ENCODE results near the gene SMCO4.
A peak's percentile ranks its signal among the peaks of the same experiment; 100 is the strongest.
"Not testable (repeated sequence)": the region's sequence is repeated elsewhere in the genome, so short reads cannot be mapped to it uniquely, and the experiment has no call there.

The SMCO4 gene, protein sequence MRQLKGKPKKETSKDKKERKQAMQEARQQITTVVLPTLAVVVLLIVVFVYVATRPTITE

DNA sequence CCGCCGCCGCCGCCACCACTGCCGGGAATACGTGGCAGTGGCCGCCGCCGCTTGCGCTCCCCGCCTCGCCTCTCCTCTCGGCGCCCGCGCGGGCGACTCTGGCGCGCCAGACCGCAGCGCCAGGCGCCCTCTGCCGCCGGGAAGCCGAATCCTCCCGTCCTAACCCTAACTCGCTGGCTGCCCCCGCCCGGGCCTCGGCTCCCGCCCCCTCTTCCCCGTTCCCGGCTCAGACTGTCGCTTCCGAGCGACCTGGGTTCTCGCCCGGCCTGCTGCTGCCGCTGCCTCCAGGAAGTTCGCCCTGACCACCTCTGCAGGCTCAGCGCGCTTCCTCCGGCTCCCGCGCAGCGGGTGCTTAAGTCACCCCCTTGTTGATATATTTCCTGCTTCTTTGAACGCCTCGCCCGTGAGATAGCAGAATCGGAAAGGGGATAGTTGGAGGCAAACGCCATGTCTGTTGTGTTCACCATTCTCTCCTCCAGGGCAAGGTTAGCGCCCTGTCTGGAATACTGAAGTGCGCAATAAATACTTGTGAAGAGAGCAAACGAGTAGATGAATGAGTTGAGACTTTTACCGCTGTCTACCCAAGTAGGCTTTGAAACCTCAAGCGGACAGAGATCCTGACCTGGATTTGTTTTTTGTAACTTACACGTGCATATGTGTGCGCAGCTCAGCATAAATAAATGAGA lies at the start of gene SMCO4:
TSS of gene SMCO4 (minus strand) at position 100 of the 686 bp plus-strand sequence. CDS start 64,202 bp downstream, outside the sequence.
- peak; percentile 78 for DNase-seq (ENCODE audit: low read depth)

DNA sequence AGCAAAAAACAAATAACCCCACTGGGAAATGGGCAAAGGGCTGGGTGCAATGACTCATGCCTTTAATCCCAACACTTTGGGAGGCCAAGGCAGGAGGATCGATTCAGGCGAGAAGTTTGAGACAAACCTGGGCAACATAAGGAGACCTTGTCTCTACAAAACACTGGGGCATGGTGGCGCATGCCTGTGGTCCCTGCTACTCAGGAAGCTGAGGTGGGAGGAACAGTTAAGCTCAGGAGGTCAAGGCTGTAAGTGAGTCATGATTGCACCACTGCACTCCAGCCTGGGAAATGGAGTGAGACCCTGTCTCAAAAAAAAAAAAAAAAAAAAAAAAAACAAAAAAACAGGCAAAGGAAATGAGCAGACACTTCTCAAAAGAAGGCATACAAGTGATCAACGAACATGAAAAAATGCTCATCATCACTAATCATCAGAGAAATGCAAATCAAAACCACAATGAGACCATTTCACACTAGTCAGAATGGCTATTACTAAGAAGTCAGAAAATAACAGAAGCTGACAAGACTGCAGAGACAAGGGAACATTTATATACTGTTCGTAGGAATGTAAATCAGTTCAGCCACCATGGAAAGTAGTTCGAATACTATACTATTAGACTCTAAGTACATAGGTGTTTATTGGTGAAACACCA lies 48.2 kb upstream of the SMCO4 start:
- peak; percentile 48 for DNase-seq (ENCODE audit: low read depth)

DNA sequence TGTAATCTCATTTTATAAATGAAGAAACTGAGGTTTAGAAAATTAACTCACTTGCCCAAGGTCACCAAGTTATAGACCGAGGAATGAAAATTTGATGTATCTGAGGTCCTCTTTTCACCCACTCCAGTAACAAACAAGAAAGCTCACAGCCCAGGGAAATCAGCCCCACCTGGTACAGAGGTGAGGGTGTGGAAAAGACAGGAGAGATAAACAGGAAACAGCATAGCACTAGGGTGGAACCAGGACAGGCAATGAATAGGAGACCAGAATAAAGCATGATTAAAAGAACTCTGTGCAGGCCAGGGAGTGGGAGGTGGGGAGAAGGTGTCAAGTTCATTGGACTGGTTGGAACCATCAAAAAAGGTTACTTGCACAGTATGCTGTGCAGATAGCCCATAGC lies 46.2 kb upstream of the SMCO4 start:
- no peak for DNase-seq (ENCODE audit: low read depth)

DNA sequence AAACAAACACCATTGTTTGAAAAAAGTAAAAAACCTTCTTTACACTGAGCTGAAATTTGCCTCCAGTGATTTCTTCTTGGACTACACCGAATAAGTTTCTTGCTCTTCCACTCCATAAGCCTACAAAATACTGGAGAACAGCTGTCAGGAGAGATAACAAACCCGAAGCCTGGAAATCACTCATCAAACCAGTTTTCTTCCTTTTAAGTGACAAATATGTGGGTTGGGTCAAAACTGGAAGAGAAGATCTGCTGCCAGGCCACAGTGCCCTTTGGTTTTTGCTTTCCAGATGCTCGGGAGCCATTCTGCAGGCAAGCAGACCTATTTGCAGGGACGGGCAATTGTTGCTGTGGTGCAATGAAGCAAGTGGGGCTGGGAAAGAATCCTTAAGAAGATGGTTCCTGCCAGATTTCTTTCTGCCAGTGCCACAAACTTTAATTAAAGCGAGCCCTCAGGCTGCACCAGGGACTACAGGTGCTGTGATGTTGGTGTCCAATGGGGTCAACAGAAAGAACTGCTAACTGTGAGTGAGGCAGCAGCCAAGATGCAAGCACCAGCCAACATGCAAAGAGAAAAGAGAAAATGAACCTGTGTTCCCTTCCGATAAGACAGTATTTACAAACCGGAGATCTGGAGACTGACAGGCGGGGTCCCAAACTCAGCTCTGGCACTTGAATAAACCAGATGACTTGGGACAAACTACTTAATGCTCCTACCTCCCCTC lies 44.8 kb upstream of the SMCO4 start:
- DNase-seq (ENCODE audit: low read depth) = no peak

DNA sequence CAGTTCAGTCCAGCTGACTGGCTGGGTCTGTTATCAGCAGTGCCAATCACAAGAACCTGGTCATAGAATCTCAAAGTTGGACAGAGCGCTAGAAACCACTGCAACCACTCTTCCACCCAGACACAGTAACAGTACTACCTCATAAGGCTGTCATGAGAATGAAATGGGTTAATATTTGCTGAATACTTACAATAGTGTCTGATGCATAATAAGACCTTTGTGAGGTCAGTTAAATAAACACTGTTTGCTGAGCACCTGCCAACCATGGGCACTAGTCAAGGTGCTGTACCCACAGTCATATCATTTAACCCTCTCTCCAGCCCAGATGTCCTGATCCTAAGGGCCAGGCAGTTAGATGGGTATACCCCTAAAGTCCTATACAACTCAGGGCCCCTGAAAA lies 44.2 kb upstream of the SMCO4 start:
- not testable (repeated sequence) for DNase-seq (ENCODE audit: low read depth)

DNA sequence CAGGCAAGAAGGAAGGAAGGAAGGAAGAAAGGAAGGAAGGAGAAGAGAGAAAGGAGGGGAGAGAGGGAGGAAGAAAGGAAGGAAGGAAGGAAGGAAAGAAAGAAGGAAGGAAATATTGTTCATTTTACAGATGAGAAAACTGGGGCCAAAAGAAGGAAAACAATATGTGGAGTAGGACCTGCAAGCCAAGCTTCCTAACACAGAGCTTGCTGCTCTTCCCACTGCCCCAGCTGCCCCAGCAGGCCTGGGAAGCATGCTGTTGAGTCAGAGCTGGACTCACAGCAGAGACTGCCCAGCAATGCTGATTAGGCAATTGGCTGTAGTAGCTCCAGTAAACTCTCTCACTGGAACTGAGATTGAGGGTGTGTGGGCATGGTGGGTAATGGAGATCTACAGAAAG lies 42.6 kb upstream of the SMCO4 start:
- DNase-seq (ENCODE audit: low read depth) = peak; percentile 41

DNA sequence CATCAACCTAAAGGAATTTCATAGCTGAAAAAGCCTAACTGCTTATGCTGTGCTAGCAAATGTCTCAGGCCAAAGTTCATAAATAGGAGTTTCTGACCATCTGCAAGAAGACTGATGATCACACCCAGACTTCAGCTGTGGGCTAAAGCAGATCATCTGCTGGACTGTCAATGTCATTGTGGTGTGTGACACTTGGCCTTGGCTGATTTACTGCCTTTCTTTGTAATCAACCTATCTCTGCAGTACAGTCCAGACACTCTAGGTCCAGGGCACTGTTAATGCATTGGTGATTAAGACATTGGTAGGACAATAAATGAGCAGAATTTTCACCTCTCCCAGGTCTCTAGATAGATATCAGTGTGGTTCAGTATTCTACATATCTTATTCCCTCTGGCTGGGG lies 40.3 kb upstream of the SMCO4 start:
- no peak for DNase-seq (ENCODE audit: low read depth)

DNA sequence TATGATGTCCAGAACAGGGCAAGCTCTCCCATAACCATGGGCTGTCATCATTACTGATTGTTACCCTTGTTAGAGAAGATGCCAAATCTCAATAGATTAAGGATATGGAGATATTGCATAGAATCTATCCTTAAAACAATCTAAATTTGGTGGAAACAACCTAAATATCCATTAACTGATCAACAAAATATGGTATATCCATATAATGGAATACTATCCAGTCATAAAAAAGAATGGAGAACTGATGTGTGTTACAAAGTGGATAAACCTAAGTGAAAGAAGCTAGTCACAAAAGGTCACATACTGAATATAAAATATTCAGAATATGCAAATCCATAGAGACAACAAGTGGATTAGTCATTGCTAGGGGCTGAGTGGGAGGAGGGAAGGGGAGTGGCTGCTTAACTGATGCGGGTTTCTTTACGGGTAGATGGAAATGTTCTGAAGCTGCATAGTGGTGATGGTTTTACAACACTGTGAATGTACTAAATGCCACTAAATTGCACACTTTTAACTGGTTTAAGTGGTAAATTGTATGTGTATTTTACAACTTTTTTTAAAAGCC lies 36.1 kb upstream of the SMCO4 start:
- no peak for DNase-seq (ENCODE audit: low read depth)

DNA sequence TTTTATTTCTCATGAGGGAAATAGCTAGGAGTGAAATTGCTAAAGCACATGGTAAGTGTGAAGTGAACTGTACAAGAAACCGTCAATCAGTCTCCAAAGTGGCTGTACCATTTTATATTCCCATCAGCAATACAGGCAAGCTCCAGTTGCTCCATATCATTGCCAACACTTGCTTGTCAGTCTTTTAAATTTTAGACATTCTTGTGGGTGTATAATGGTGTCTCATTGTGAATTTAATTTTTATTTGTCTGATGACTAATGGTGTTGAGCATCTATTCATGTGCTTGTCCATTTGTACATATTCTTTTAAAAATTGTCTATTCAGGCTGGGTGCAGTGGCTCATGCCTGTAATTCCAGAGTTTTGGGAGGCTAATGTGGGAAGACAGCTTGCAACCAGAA lies 34.1 kb upstream of the SMCO4 start:
- peak; percentile 32 for DNase-seq (ENCODE audit: low read depth)

DNA sequence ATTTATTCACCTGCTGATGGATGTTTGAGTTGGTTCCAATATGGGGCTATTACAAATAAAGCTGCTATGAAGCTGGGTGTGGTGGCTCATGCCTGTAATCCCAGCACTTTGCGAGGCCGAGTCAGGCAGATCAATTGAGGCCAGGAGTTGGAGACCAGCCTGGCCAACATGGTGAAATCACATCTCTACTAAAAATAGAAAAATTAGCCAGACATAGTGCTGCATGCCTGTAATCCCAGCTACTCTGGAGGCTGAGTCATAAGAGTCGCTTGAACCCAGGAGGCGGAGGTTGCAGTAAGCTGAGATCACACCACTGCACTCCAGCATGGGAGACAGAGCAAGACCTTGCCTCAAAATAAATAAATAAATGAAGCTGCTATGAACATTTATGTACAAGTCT lies 33.7 kb upstream of the SMCO4 start:
- peak; percentile 17 for DNase-seq (ENCODE audit: low read depth)

DNA sequence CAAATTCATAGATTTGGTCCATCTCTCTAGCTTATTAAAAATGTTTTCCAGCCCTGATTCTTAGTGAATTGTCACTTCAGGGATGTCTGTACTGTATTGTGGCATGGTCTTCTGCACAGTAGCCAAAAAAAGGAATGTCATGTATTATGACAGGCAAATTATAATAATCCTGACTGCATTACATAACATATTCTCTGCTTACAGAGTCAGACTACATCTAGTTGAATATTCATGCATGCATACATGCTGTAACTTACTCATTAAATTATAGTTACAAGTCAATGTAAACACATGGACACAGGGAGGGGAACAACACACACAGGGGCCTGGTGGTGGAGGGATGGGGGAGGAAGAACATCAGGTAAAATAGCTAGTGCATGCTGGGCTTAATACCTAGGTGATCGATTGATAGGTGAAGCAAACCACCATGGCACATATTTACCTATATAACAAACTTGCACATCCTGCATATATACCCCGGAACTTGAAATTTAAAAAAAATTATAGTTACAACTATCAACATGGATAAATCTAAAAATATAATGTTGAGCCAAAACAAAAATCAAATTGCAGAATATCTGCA lies 31.5 kb upstream of the SMCO4 start:
- no peak for DNase-seq (ENCODE audit: low read depth)

DNA sequence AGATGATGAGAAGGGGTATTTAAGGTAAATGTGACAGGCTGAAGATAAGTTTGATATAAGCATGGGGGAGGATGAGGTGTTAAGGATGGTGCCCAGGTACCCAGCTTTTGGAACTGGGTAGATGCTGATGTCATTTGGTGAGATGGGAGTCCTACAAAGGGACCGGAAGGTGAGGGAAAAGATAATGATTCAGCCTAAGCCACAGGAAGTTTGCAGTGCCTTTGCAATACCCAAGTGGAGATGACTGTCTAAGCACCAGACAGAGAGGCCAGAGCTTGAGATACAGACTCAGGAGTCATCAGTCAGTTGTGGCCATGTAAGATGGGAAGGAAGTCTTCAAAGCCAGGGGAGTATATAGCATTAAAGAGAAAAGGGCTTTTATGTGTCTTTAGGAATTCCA lies 30.0 kb upstream of the SMCO4 start:
- peak; percentile 40 for DNase-seq (ENCODE audit: low read depth)

DNA sequence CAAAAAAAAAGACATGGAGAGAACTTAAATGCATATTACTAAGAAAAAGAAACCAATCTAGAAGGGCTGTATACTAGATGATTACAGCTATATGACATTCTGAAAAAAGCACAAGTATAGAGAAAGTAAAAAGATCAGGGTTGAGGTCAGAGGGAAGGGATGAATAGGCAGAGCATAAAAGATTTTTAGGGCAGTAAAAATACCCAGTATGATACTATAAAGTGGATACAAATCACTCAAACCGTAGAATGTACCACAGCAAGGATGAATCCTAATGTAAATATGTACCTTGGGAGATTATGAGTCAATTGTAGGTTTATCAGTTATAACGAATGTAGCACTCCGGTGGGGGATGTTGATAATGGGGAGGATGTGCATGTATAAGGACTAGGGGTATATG lies 29.4 kb upstream of the SMCO4 start:
- DNase-seq (ENCODE audit: low read depth) = no peak

DNA sequence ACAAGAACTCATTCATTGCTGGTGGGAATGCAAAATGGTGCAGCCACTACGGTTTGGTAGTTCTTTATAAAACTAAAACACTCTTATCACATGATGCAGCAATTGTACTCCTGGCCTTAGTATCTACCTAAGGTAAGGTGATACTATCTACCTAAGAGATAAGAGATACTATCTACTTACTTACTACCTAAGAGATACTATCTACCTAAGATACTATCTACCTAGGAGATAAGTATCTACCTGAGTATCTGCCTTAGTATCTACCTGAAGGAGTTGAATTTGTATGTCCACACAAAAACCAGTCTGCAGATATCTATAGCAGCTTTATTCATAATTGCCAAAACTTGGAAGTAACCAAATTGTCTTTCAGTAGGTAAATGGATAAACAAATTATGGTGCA lies 29.0 kb upstream of the SMCO4 start:
- no peak for DNase-seq (ENCODE audit: low read depth)

DNA sequence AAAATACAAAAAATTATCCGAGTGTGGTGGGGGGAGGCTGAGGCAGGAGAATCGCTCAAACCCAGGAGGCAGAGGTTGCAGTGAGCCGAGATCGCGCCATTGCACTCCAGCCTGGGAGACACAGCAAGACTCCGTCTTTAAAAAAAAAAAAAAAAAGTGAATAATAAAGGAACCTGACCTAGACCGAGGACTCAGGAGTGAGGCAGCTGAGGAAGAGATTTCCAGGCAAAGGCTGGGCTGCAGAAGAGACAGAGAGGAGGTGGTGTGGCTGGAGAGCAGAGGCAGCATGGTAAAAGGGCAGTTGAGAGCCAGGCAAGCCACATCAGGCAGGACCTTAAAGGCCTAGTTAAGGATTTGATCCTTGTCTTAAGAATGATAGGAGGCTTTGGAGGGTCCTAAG lies 28.4 kb upstream of the SMCO4 start:
- no peak for DNase-seq (ENCODE audit: low read depth)

DNA sequence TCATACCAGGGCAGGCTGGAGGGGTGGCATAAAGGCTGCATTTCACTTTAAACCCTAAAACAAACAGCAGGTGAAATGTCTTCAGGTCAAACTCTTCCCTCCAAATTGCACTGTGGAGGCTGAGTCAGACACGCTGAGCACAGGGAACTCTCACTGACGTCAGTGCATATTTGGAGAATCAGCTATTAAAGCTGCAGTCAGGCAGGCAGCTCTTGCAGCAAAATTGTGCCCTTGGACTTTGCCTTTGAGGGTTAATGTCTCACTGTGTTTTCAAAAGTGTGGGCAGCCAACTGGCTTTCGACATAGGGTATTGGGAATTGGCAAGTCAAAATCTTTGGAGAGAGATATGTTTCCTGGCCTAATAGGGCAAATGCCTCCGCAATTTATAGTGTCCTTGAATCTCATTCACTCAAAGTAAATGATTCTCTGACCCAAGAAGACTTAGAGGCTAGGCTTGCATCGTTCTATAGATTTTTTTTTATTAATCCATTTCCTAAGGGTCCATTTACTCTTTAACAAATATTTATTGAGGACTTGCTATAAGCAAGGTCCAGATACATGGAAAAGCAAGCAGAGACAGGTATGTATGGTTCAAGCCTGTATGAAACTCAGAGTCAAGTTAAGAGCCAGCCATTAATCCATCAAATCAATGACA lies 27.7 kb upstream of the SMCO4 start:
- peak; percentile 49 for DNase-seq (ENCODE audit: low read depth)

DNA sequence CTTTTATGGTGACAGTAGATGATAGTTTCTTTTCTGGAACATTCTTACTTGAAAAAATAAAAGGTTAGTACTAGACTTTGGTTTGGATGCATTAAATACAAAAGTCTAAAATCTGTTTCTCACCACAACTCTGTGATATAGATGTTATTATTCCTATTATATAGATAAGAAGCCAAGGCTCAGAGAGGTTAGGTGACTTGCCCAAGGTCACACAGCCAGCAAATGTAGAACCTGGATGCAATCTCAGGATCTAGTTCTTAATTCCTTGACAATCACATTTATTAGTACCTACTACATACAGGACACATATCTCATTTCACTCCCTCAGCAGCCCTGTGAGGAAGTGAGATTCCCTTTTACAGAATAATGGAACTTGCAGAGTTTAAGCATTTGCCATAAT lies 26.3 kb upstream of the SMCO4 start:
- DNase-seq (ENCODE audit: low read depth) = no peak

DNA sequence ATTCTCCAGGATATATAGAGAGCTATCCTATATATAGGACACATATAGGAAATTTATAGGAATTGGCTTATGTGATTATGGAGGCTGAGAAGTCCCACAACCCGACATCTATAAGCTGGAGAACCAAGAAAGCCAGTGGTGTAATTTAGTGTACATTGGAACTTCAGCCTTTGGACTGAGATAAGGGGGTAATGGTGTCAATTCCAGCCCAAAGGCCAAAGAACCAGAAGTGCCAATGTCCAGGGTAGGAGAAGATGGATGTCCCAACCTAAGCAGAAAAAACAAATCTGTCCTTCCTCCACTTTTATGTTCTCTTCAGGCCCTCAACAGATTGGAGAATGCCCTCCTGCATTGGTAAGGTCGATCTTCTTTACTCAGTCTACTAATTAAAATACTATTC lies 25.5 kb upstream of the SMCO4 start:
- DNase-seq (ENCODE audit: low read depth) = no peak

DNA sequence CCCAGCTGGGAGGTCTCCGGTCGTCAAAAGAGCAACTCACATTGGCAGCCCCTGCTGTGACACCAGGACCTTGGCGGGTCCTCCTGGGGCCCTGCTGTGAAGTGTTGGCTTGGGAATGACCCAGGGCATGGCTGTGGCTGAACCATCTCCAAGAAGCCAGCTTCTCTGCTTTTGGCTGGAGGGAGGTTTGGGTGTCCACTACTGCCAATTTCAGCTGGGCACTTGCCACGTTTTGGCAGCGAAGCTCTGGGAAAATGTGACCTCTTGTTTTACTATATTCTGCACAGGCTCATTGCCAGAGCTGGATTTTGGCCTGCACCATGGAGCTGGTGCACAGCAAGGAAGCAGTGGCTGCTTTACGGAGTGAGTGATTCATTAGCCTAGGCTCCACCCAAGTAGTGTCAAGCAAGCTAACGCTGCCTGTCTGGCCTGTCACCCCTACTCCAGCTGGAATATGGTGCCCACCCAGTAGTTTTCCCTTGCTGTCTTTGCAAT lies 24.3 kb upstream of the SMCO4 start:
- no peak for DNase-seq (ENCODE audit: low read depth)

DNA sequence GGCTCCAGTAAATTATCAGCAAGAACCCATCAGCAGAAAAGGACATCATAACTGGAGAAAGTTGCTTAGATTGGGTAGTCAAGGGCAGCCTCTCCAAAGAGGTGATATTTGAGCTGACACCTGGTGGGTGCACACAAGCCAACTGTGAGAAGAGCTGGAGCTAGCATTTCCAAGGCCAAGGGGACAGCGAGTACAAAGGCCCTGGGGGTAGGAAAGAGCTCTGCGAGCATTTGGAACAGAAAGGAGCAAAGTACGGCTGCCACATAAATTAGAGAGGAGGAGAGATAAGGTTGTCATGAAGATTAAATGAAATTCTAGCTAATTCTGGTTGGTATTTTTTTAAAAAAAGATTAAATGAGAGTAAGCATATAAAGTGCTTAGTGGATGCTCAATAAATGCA lies 21.7 kb upstream of the SMCO4 start:
- no peak for DNase-seq (ENCODE audit: low read depth)

DNA sequence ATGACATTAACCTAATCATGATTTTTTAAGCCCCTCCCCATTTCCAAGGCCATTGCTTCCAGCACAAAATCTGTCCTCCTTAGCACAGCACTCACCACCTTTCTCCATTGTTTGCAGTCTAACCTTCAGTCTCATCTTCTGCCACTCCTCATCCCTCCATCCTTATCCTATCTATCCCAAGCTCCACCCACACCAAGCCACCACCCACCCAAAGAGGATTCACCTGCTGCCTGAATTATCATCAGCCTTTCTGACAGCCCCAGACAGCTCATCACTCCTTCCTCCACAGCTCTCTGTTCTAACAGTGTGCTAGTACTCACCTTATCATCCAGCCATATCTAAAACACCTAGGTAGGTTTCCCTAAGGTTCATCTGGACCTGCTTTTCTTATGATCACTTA lies 20.7 kb upstream of the SMCO4 start:
- DNase-seq (ENCODE audit: low read depth) = no peak

All from ELR (cell line).